HG02981 (cell line): Measurements from ENCODE around the gene FKTN.
"Not testable (repeated sequence)": the region's sequence is repeated elsewhere in the genome, so short reads cannot be mapped to it uniquely, and the experiment has no call there.

Experiments
- ATAC-seq: cut with Tn5 transposase; IDR thresholded peaks from one replicate; pipeline ENCODE4 v1.9.1; 2021; ENCODE audit warnings: mild to moderate bottlenecking, moderate library complexity; ENCODE audit not compliant: unreplicated experiment

Gene FKTN

DNA sequence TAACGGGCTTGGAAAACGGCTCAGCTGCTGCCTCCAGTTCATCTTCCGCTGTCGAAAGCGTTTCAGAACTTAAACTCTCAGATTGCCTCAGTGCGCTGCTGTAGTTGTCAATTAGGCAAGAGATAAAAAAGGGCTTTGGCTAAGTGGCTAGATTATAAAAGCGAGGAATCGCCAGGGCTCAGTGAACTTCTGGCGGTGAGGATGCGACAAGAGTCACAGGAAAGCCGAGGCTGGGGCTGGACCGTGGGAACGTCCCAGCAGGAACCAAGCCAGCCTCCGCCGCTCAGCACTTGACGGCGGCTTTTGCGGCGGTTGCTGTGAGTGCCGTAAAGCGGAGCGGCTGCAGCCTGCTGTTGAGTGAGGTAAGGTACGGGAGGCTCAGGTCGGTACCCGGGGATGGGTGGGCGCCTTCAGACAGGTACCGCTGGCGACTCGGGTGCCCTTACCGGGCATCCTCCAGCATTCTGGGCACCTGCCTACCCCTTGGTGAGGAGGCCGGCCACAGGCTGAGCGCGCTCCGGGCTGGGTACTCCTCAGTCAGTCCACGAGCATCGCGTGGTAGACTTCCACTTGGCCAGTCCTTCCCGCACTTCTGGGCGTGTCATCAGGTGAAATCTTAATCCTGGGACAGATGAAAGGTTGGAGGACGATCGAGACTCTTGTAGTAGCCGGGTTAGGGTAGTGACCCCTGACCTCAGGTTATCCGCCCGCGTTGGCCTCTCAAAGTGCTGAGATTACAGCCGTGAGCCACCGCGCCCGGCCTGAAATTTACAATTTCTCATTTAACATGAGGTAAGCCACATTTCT is at the start of gene FKTN:
Gene FKTN (plus strand): TSS at position 328 of the 807 bp plus-strand sequence. CDS start 16,902 bp downstream, outside the sequence.
- ATAC-seq, result peak; percentile 93

DNA sequence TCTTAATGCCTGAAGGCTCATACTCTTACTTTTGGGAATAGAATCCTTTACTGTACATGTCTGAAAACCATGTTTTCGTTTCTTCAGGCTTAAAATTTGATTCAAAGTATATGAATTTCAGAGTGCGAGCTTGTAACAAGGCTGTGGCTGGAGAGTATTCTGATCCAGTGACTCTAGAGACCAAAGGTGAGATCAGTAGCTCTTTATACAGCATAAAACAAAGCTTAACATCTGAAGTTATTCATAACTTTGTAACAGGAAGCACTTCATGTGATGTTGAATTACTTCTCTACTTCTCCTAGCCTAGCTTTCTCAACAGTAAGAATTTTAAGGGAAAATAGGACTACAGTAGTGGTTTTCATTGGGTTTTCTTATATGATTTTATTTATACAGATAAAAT is 49.4 kb upstream of the FKTN start:
- ATAC-seq, result no peak

DNA sequence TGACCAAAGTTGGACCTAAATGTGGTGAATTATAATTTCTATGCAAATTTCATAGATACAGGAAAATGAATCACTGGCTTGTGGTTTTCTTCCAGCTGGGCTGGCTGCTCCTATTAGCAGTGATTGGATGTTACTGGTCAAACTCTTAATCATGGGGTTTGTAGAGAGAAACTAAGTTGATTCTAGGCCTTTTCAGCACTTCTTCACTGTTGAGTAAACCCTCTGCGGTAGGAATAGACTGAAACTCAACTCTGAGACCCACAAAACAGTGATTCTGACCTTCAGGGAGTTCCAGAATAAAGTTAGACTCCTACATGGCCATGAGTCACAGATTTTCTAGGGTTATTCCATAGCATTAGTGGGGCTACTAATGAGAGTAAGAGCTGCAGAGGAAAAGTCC is 47.9 kb upstream of the FKTN start:
- peak; percentile 95 for ATAC-seq

DNA sequence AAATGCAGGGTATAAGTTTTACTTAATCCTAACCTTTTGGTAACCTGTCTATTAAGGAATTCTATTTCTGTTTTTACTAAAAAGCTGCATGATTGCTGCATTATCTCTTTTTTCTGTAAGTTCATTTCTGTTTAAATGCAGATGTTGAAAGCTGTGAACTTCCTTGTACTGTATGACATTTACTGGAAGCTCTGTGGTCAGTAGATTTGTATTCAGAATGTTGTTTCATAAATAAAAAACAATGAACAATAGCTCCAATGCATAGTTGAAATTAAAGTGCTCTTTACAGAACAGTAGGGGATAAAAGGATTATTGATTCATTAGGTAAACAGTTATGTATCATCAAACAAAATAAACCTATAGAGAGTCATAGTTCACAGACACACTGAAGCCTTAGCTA is 46.5 kb upstream of the FKTN start:
- ATAC-seq, result no peak

DNA sequence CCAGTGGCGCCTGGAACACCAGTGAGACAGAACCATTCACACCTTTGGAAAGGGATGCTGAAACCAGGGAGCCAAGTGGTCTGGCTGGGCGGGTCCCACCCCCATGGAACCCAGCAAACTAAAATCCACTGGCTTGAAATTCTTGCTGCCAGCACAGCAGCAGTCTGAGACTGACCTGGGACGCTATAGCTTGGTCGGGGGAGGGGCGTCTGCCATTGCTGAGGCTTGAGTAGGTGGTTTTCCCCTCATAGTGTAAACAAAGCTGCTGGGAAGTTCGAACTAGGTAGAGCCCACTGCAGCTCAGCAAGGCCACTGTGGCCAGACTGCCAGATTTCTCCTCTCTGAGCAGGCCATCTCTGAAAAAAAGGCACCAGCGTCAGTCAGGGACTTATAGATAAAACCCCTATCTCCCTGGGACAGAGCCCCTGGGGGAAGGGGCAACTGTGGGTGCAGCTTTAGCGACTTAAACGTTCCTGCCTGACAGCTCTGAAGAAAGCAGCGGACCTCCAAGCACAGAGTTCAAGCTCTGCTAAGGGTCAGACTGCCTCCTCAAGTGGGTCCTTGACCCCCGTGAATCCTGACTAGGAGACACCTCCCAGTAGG is 42.0 kb upstream of the FKTN start:
- ATAC-seq, result no peak

GRCh38 chr9:105519710-105520369 is 38.1 kb upstream of the FKTN start:
- peak; percentile 74 for ATAC-seq

DNA sequence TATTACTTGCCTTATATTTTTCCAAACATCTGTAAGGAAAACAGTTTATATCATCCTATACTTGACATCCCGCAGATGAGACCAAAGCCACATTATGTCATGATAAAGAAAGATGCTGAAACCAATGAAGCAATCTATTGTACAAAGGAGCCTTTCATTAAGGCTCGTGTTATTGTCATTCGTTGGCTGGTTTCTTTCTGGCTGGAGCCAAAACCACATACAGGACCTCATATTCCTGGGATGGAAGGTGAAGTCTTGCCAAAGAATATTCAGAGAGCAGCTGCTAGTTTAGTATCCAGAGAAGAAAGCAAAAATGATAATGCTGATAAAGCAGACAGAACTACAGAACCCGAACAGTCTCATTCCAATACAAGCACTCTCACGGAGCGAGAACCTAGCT is 36.9 kb upstream of the FKTN start:
- ATAC-seq, result not testable (repeated sequence)

DNA sequence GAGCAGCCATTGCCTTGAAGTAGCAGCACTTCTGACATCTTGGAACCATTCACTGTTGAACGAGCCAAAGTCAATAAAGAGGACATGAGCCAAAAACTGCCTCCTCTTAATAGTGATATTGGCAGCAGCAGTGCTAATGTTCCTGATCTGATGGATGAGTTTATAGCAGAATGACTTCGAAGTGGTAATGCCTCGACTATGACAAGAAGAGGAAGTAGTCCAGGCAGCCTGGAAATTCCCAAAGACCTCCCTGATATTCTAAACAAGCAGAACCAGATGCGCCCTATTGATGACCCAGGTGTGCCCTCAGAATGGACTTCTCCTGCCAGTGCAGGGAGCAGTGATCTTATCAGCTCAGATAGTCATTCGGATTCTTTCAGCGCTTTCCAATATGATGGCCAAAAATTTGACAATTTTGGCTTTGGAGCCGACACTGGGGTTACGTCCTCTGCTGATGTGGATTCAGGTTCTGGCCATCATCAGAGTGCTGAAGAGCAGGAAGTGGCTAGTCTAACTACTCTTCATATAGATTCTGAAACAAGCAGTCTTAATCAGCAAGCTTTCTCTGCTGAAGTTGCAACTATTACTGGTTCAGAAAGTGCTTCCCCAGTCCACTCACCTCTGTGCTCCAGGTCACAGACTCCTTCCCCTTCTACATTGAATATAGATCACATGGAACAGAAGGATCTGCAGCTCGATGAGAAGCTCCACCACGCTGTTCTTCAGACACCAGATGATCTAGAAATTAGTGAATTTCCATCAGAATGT is 35.1 kb upstream of the FKTN start:
- ATAC-seq, result peak; percentile 63

- ATAC-seq, result no peak
Observed at GRCh38 chr9:105531530-105531929, 26.4 kb upstream of the FKTN start.

GRCh38 chr9:105535920-105536668 is 21.8 kb upstream of the FKTN start:
- peak; percentile 59 for ATAC-seq

DNA sequence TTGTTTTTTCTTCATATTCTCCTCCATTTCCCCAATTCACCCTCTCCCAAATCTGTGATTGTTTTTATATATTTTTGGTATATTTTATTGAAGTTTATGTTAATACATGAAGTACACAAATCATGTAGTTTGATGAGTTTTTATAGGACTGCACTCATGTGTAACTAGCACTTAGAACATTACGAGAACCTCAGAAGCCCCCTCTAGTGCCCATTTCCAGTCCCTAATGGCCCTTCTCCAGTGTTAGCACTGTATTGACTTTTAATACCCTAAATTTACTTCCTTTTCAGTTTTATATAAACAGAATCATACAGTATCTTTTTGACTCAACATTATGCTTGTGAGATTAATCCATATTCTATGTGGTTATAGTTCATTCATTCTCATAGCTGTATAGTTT is 18.5 kb upstream of the FKTN start:
- no peak for ATAC-seq

GRCh38 chr9:105541838-105542237 is 16.1 kb upstream of the FKTN start:
- peak; percentile 93 for ATAC-seq

- no peak for ATAC-seq
Observed at GRCh38 chr9:105554042-105554441, 3.9 kb upstream of the FKTN start.

DNA sequence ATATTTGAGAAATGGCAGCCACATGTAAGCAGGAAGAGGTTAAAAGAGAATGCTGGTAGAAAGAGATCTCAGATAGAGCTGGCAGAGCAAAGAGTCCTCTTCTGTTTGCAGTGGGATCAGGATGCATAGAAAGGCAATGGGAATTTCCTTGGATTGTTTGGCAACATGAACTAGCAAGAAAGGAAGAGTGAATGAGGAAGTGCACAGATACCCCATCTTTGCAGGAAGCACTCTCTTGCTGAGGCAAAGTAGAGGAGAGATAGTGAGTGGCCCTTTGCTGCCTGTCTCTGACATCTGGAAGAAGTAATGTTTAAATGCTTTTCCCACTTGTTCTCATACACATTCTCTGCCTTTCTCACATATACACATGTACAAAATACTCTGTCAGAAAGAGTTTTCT is 14.5 kb downstream of the FKTN start:
- ATAC-seq, result no peak

GRCh38 chr9:105579952-105580351 is 22.0 kb downstream of the FKTN start:
- ATAC-seq, result not testable (repeated sequence)

DNA sequence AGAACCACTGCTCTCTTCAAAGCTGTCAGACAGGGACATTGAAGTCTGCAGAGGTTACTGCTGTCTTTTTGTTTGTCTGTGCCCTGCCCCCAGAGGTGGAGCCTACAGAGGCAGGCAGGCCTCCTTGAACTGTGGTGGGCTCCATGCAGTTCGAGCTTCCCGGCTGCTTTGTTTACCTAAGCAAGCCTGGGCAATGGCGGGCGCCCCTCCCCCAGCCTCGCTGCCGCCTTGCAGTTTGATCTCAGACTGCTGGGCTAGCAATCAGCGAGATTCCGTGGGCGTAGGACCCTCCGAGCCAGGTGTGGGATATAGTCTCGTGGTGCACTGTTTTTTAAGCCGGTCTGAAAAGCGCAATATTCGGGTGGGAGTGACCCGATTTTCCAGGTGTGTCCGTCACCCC is 23.6 kb downstream of the FKTN start:
- not testable (repeated sequence) for ATAC-seq

- ATAC-seq, result no peak
Observed at GRCh38 chr9:105593145-105593544, 35.2 kb downstream of the FKTN start.

DNA sequence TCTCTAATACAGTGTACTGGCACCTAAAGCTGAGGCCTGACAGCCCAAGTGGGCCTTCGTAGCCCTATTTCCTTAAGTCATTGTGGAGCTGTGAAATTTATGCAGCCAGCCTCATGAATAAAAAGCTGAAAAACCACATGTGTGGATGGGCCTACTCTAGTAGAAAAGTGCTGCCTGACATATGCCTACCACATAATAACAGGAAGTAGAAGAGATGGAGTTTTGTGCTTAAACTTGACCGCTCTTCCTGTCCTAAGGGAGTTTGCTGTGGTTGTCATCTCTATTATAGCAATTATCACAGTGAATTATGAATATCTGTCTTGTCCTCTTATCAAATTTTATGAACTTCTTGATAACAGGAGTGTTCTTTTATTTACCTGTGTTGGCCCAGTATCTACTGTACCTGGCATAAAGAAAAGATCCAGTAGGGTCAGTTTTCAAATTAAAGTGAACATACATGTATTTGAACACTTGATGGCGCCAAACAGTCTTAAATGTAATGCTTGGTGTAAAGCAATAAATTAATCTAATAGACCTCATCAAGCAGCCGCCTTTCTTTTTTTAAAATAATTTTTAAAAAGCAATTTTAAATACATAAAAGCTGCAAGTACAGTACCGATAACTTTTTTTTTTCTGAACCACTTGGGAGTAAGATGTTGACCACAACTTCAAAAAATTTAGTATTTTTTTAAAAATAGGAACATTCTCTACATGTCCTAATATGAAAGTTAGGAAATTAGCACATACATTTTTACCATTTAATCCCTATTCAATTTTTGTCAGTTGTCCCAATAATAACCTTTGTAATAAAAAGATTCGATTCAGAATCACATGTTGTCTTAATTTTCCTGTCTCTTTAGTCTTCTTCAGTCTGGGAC is 51.0 kb downstream of the FKTN start:
- ATAC-seq, result peak; percentile 70

DNA sequence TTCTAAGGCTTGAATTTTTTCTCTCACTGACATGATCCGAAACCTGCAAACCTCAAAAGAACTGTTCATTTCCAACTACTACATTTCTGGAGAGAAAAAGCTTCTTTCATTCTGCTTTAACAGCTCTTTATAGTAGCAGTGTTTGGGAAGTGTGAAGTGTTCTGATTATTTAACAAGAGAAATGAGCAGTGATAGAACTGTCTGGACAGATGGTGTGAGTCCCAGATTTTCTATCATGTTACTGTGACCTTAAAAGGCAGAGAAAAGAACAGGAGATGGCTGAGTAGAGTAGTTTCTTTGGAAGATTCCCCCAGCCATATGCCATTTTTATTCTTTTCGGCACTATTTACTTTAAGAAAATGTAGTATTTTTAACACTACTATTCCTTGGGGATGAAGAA is 63.1 kb downstream of the FKTN start:
- no peak for ATAC-seq

GRCh38 chr9:105625088-105625487 is 67.2 kb downstream of the FKTN start:
- no peak for ATAC-seq
